GM18870 (cell line): Measurements from ENCODE around the gene LDB3.
"Not testable (repeated sequence)": the region's sequence is repeated elsewhere in the genome, so short reads cannot be mapped to it uniquely, and the experiment has no call there.

Experiments used
- ATAC-seq: cut with Tn5 transposase; IDR thresholded peaks from one replicate; pipeline ENCODE4 v1.9.1; 2021; ENCODE audit warnings: moderate library complexity; ENCODE audit not compliant: unreplicated experiment

The LDB3 gene

GRCh38 chr10:86727470-86727869, 59.2 kb downstream of the LDB3 start:
- ATAC-seq, result no peak

- ATAC-seq, result no peak
Measured at GRCh38 chr10:86728056-86728455, 59.7 kb downstream of the LDB3 start.

- no peak for ATAC-seq
Measured at GRCh38 chr10:86729677-86730076, 61.4 kb downstream of the LDB3 start.

GRCh38 chr10:86730227-86730626, 61.9 kb downstream of the LDB3 start:
- ATAC-seq, result no peak

GRCh38 chr10:86732771-86733170, 64.5 kb downstream of the LDB3 start:
- no peak for ATAC-seq

GRCh38 chr10:86733260-86733671, 65.0 kb downstream of the LDB3 start:
- ATAC-seq, result no peak

GRCh38 chr10:86734207-86734988, 66.1 kb downstream of the LDB3 start:
- ATAC-seq, result no peak

- ATAC-seq, result not testable (repeated sequence)
Measured at GRCh38 chr10:86735278-86735677, 67.0 kb downstream of the LDB3 start.

- ATAC-seq, result no peak
Measured at GRCh38 chr10:86742230-86742629, 73.9 kb downstream of the LDB3 start.

GRCh38 chr10:86744067-86744725, 75.9 kb downstream of the LDB3 start:
- no peak for ATAC-seq

GRCh38 chr10:86747796-86748581, 79.7 kb downstream of the LDB3 start:
- ATAC-seq, result no peak

GRCh38 chr10:86749854-86750253, 81.5 kb downstream of the LDB3 start:
- ATAC-seq, result no peak

GRCh38 chr10:86751477-86751876, 83.2 kb downstream of the LDB3 start:
- no peak for ATAC-seq

GRCh38 chr10:86752311-86752710, 84.0 kb downstream of the LDB3 start:
- ATAC-seq, result no peak

GRCh38 chr10:86753051-86753450, 84.7 kb downstream of the LDB3 start:
- no peak for ATAC-seq

- ATAC-seq, result no peak
Measured at GRCh38 chr10:86753638-86754434, 85.5 kb downstream of the LDB3 start.

- no peak for ATAC-seq
Measured at GRCh38 chr10:86755454-86755739, 87.1 kb downstream of the LDB3 start.

GRCh38 chr10:86755740-86756510, 87.6 kb downstream of the LDB3 start:
- peak; percentile 43 for ATAC-seq

GRCh38 chr10:86756511-86757112, 88.3 kb downstream of the LDB3 start, which contains the start of gene BMPR1A:
Gene BMPR1A, plus strand, starts transcription at chr10:86756619. Its CDS starts 119,400 bp downstream, at chr10:86876019.
- ATAC-seq, result peak; percentile 24
